ENCODE results near the gene AVPR1B.
"Not testable (repeated sequence)": the region's sequence is repeated elsewhere in the genome, so short reads cannot be mapped to it uniquely, and the experiment has no call there.

DNA sequence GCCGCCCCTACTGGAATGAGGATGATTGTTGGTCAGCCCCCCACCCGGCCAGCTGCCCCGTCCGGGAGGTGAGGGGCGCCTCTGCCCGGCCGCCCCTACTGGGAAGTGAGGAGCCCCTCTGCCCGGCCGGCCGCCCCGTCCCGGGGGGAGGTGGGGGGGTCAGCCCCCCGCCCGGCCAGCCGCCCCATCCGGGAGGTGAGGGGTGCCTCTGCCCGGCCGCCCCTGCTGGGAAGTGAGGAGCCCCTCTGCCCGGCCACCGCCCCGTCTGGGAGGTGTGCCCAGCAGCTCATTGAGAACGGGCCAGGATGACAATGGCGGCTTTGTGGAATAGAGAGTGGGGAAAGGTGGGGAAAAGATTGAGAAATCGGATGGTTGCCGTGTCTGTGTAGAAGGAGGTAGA, 52.7 kb downstream of the AVPR1B start:
- TF ChIP-seq, protein P1, sequence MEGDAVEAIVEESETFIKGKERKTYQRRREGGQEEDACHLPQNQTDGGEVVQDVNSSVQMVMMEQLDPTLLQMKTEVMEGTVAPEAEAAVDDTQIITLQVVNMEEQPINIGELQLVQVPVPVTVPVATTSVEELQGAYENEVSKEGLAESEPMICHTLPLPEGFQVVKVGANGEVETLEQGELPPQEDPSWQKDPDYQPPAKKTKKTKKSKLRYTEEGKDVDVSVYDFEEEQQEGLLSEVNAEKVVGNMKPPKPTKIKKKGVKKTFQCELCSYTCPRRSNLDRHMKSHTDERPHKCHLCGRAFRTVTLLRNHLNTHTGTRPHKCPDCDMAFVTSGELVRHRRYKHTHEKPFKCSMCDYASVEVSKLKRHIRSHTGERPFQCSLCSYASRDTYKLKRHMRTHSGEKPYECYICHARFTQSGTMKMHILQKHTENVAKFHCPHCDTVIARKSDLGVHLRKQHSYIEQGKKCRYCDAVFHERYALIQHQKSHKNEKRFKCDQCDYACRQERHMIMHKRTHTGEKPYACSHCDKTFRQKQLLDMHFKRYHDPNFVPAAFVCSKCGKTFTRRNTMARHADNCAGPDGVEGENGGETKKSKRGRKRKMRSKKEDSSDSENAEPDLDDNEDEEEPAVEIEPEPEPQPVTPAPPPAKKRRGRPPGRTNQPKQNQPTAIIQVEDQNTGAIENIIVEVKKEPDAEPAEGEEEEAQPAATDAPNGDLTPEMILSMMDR (IDR thresholded peaks at IDR 0.05): not testable (repeated sequence)
- not testable (repeated sequence) for TF ChIP-seq POLR2A, POLR2AphosphoS5, EP300 (IDR thresholded peaks at IDR 0.05)

Data from stomach (tissue), 4 donors.